ENCODE results near the gene C6orf62. TPM values are rescaled to one million over a fixed set of nuclear protein-coding genes. Genes with fewer than 3 reads are reported as not detected.

Gene C6orf62
- total and polyA plus RNA-seq, 4 donors = 29.6 to 58.6 (median 49.4) TPM

DNA sequence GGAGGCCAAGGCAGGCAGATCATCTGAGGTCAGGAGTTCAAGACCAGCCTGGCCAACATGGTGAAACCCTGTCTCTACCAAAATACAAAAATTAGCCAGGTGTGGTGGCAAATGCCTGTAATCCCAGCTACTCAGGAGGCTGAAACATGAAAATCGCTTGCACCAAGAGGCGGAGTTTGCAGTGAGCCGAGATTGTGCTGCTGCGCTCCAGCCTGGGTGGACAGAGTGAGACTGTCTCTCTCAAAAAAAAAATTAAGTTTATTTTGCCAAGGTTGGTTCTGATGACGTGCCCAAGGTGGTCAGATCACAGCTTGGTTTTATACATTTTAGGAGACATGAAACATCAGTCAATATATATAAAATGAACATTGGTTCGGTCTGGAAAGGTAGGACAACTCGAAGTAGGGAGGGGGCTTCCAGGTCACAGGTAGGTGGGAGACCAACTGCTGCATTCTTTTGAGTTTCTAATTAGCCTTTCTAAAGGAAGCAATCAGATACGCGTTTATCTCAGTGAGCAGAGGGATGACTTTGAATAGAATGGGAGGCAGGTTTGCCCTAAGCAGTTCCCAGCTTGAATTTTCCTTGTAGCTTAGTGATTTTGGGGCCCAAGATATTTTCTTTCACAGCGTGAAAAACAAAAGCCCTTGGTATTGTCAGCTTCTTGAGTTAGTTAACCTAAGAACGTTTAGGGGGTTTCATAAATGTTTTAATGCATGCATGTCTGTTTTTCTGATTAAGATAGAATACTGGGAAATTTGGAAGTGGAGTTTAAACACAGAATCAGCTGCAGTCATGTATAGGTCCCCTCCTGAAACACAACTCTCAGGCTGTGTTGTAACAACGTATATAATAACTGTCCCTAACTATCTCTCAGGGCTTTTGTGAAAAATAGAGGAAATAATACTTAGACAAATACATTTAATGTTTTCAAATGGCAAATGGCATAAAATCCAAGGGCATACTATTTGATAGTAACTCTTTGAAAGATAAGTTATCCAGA is 35.4 kb downstream of the C6orf62 start:
- Histone ChIP-seq H3K4me1 (ENCODE audit: control insufficient read depth in 4 of 4, insufficient read depth in 4 of 4, low read length in 3 of 4) (peaks cover 0 to 19% (median 8%) of the 10 kb centered on the region in 4 donors), H3K9me3 (ENCODE audit: control insufficient read depth in 4 of 4, low read length in 3 of 4) (no peaks in the 10 kb centered on the region), H3K36me3 (ENCODE audit: control insufficient read depth in 4 of 4, insufficient read depth in 3 of 4, low read depth in 1 of 4, low read length in 3 of 4) (peaks cover 0 to 5% (median under 1%) of the 10 kb centered on the region in 4 donors), H3K4me3 (ENCODE audit: low read depth in 1 of 3, low read length in 3 of 3) (no peak overlapping the region), H3K27ac (ENCODE audit: low read depth in 1 of 2, low read length in 2 of 2) (no peak overlapping the region), H3K27me3 (ENCODE audit: control insufficient read depth in 4 of 4, insufficient read depth in 4 of 4, low read length in 3 of 4) (no peaks in the 10 kb centered on the region), H3K9ac (ENCODE audit: low read depth in 1 of 2, low read length in 2 of 2) (no peak overlapping the region)
- DNase-seq (ENCODE audit: low spot score) = no peak
- TF ChIP-seq, protein P1, sequence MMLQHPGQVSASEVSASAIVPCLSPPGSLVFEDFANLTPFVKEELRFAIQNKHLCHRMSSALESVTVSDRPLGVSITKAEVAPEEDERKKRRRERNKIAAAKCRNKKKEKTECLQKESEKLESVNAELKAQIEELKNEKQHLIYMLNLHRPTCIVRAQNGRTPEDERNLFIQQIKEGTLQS (IDR thresholded peaks at IDR 0.05) = no peak
- TF ChIP-seq GABPA (IDR thresholded peaks at IDR 0.05 in 1 of 2, conservative IDR thresholded peaks at IDR 0.05 in 1 of 2) (no peak), NR2F2 (IDR thresholded peaks at IDR 0.05) (no peak), SP1 (IDR thresholded peaks at IDR 0.05) (no peak), FOXA2 (IDR thresholded peaks at IDR 0.05) (no peak), HNF4A (conservative IDR thresholded peaks at IDR 0.05) (no peak), HNF4G (IDR thresholded peaks at IDR 0.05) (no peak), FOXA1 (IDR thresholded peaks at IDR 0.05) (no peak), EGR1 (IDR thresholded peaks at IDR 0.05; ENCODE audit: low read depth in 2 of 2) (no peak), YY1 (IDR thresholded peaks at IDR 0.05) (no peak), RAD21 (IDR thresholded peaks at IDR 0.05) (no peak), TAF1 (conservative IDR thresholded peaks at IDR 0.05) (no peak), JUND (IDR thresholded peaks at IDR 0.05) (no peak), RXRA (IDR thresholded peaks at IDR 0.05) (no peak)
- TF ChIP-seq, protein P2, sequence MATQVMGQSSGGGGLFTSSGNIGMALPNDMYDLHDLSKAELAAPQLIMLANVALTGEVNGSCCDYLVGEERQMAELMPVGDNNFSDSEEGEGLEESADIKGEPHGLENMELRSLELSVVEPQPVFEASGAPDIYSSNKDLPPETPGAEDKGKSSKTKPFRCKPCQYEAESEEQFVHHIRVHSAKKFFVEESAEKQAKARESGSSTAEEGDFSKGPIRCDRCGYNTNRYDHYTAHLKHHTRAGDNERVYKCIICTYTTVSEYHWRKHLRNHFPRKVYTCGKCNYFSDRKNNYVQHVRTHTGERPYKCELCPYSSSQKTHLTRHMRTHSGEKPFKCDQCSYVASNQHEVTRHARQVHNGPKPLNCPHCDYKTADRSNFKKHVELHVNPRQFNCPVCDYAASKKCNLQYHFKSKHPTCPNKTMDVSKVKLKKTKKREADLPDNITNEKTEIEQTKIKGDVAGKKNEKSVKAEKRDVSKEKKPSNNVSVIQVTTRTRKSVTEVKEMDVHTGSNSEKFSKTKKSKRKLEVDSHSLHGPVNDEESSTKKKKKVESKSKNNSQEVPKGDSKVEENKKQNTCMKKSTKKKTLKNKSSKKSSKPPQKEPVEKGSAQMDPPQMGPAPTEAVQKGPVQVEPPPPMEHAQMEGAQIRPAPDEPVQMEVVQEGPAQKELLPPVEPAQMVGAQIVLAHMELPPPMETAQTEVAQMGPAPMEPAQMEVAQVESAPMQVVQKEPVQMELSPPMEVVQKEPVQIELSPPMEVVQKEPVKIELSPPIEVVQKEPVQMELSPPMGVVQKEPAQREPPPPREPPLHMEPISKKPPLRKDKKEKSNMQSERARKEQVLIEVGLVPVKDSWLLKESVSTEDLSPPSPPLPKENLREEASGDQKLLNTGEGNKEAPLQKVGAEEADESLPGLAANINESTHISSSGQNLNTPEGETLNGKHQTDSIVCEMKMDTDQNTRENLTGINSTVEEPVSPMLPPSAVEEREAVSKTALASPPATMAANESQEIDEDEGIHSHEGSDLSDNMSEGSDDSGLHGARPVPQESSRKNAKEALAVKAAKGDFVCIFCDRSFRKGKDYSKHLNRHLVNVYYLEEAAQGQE (IDR thresholded peaks at IDR 0.05) = no peak
- TF ChIP-seq, protein P3, sequence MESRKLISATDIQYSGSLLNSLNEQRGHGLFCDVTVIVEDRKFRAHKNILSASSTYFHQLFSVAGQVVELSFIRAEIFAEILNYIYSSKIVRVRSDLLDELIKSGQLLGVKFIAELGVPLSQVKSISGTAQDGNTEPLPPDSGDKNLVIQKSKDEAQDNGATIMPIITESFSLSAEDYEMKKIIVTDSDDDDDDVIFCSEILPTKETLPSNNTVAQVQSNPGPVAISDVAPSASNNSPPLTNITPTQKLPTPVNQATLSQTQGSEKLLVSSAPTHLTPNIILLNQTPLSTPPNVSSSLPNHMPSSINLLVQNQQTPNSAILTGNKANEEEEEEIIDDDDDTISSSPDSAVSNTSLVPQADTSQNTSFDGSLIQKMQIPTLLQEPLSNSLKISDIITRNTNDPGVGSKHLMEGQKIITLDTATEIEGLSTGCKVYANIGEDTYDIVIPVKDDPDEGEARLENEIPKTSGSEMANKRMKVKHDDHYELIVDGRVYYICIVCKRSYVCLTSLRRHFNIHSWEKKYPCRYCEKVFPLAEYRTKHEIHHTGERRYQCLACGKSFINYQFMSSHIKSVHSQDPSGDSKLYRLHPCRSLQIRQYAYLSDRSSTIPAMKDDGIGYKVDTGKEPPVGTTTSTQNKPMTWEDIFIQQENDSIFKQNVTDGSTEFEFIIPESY (IDR thresholded peaks at IDR 0.05) = no peak
- TF ChIP-seq, protein P4, sequence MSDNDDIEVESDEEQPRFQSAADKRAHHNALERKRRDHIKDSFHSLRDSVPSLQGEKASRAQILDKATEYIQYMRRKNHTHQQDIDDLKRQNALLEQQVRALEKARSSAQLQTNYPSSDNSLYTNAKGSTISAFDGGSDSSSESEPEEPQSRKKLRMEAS (IDR thresholded peaks at IDR 0.05) = no peak
- TF ChIP-seq, protein P5, sequence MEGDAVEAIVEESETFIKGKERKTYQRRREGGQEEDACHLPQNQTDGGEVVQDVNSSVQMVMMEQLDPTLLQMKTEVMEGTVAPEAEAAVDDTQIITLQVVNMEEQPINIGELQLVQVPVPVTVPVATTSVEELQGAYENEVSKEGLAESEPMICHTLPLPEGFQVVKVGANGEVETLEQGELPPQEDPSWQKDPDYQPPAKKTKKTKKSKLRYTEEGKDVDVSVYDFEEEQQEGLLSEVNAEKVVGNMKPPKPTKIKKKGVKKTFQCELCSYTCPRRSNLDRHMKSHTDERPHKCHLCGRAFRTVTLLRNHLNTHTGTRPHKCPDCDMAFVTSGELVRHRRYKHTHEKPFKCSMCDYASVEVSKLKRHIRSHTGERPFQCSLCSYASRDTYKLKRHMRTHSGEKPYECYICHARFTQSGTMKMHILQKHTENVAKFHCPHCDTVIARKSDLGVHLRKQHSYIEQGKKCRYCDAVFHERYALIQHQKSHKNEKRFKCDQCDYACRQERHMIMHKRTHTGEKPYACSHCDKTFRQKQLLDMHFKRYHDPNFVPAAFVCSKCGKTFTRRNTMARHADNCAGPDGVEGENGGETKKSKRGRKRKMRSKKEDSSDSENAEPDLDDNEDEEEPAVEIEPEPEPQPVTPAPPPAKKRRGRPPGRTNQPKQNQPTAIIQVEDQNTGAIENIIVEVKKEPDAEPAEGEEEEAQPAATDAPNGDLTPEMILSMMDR (IDR thresholded peaks at IDR 0.05; ENCODE audit: low read depth, low read length, missing input control) = no peak
- 76% methylated on average over 12 of the region's 12 CpGs for WGBS

Measured in liver (tissue), 9 donors.